Measurements from ENCODE around the gene PAQR5. TPM values are rescaled to one million over a fixed set of nuclear protein-coding genes. Genes with fewer than 3 reads are reported as not detected.
"Not testable (repeated sequence)": the region's sequence is repeated elsewhere in the genome, so short reads cannot be mapped to it uniquely, and the experiment has no call there.

Gene PAQR5
- total RNA-seq, 1 donor from 2014 or later, result not detected

DNA sequence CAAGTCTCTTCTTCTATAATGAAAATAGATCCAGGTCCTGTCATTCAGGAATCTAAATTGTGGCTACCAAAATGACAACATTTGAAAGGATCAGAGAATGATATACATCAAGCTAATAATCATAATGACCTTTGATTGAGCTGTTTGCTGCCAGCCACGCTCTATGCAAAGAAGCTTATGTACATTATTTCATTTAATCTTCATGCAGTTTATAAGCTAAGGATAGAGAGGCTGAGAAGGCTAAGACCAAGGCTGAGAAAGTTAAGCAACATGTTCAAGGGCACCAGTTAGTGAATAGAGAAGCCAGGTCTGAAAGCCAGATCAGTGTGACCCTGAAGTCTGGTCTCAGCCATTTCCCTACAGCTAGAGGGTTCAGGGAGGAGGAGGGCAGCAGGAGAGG is 29.4 kb downstream of the PAQR5 start:
- DNase-seq (ENCODE audit: low spot score), result no peak
- peaks cover 38% of the 10 kb centered on the region for H3K27me3 Mint-ChIP-seq (ENCODE audit: low read depth)
- no peak overlapping the region for H3K4me3 Mint-ChIP-seq (ENCODE audit: low read depth)
- no peaks in the 10 kb centered on the region for H3K36me3 Mint-ChIP-seq (ENCODE audit: low read depth)
- H3K4me1 Mint-ChIP-seq (ENCODE audit: low read depth), result no peaks in the 10 kb centered on the region
- no peaks in the 10 kb centered on the region for H3K9me3 Mint-ChIP-seq
- no peak overlapping the region for H3K27ac Mint-ChIP-seq
- intact Hi-C loops (cut with micrococcal nuclease), result loop anchor here (10.0 kb wide), 1 partner anchor 1167 kb away; no protein-coding TSS in a partner anchor

DNA sequence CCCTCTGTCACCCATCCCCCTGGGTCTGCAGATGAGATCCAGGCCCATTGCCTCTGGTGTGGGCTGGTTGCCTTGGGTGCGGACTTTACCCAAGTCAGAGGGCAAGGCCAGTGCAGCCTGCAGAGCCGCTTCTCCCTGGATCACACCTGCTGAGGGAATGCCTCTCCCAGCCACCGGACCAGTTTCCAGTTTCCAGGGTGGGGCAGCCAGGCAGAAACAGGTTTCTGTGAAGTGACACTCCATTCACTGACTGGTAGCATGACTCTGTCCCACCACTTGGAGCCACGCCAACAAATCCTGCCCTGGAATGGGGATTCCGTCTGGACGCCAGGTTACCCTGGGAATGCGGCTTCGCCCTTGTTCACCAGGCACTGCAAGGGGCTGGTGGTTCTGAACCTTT is 30.0 kb downstream of the PAQR5 start:
- intact Hi-C loops (cut with micrococcal nuclease), result loop anchor here (10.0 kb wide), 1 partner anchor 1166 kb away; no protein-coding TSS in a partner anchor
- H3K4me3 Mint-ChIP-seq (ENCODE audit: low read depth), result no peak overlapping the region
- no peaks in the 10 kb centered on the region for H3K36me3 Mint-ChIP-seq (ENCODE audit: low read depth)
- no peak for DNase-seq (ENCODE audit: low spot score)
- H3K27me3 Mint-ChIP-seq (ENCODE audit: low read depth), result peaks cover 33% of the 10 kb centered on the region
- H3K4me1 Mint-ChIP-seq (ENCODE audit: low read depth), result no peaks in the 10 kb centered on the region
- H3K9me3 Mint-ChIP-seq, result no peaks in the 10 kb centered on the region
- no peak overlapping the region for H3K27ac Mint-ChIP-seq

DNA sequence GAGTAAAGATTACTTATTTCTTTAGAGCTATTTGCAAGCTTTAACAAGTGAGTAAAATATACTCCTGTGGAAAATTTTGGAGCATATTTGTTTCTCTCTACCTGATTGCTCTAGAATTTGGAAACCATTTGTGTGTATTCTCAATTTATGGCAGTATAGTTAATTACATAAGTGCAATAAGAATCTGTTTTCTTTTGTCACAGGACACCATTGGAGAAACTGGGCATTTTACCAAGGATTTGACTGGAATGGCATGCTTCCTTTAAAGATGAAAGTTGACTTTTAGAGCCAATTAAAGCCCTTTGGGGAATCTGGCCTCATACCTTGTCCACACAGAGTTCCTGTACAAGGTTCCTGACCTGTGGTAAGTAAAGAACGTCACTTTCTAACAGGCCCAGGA is 38.4 kb downstream of the PAQR5 start:
- Mint-ChIP-seq H3K27ac (no peak overlapping the region), H3K9me3 (no peaks in the 10 kb centered on the region), H3K4me3 (ENCODE audit: low read depth) (no peak overlapping the region), H3K27me3 (ENCODE audit: low read depth) (peaks cover 7% of the 10 kb centered on the region), H3K4me1 (ENCODE audit: low read depth) (peaks cover 2% of the 10 kb centered on the region), H3K36me3 (ENCODE audit: low read depth) (no peaks in the 10 kb centered on the region)
- DNase-seq (ENCODE audit: low spot score), result no peak
- intact Hi-C loops (cut with micrococcal nuclease), result no loop called here

DNA sequence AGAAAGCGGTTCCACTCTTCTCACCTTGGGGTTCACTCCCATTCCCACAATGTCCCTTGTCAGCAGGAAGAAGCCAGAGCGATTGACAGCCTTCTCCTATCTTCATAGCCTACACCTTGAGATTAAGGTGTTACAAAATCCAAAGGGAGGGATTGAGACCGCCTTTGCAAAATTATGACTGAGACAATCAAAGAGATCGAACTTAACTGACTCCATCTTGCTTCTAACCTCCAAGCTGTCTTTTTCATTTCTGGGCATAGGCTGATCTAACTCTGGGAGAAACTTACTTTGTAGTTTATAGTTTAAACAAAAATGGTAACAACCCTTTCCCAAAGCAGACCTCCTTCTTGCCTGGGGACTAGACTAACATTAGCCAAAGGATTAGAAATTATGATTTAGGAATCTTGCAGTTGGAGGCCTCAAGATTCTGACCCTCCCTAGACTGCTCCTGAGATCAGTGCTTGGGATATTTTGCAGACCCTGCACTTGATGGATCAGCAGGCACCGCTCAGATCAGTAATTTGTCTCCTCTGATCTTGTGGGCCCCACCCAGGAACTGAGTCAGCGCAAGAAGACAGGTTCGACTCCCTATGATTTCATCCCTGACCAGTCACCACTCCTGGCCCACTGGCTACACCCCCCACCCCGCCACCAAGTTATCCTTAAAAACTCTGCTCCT is 40.0 kb downstream of the PAQR5 start:
- H3K27ac Mint-ChIP-seq, result no peak overlapping the region
- H3K4me1 Mint-ChIP-seq (ENCODE audit: low read depth), result peaks cover 2% of the 10 kb centered on the region
- no peaks in the 10 kb centered on the region for H3K36me3 Mint-ChIP-seq (ENCODE audit: low read depth)
- DNase-seq (ENCODE audit: low spot score), result no peak
- peaks cover 4% of the 10 kb centered on the region for H3K27me3 Mint-ChIP-seq (ENCODE audit: low read depth)
- intact Hi-C loops (cut with micrococcal nuclease), result no loop called here
- no peaks in the 10 kb centered on the region for H3K9me3 Mint-ChIP-seq
- H3K4me3 Mint-ChIP-seq (ENCODE audit: low read depth), result no peak overlapping the region

DNA sequence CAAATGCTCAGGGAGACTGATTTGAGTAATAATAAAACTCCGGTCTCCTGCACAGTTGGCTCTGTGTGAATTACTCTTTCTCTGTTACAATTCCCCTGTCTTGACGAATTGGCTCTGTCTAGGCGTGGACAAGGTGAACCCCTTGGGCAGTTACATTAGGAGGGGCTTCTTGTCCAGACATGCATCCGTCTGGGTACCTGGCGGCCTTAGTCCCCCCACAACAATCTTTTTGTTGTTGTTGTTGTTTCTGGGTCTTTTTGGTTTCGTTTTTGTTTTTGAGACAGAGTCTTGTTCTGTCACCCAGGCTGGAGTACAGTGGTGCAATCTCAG is 40.5 kb downstream of the PAQR5 start:
- DNase-seq (ENCODE audit: low spot score); H3K36me3 Mint-ChIP-seq (ENCODE audit: low read depth); intact Hi-C loops (cut with micrococcal nuclease); H3K27ac Mint-ChIP-seq; H3K4me3 Mint-ChIP-seq (ENCODE audit: low read depth); H3K4me1 Mint-ChIP-seq (ENCODE audit: low read depth); H3K9me3 Mint-ChIP-seq; H3K27me3 Mint-ChIP-seq (ENCODE audit: low read depth): not testable (repeated sequence)

DNA sequence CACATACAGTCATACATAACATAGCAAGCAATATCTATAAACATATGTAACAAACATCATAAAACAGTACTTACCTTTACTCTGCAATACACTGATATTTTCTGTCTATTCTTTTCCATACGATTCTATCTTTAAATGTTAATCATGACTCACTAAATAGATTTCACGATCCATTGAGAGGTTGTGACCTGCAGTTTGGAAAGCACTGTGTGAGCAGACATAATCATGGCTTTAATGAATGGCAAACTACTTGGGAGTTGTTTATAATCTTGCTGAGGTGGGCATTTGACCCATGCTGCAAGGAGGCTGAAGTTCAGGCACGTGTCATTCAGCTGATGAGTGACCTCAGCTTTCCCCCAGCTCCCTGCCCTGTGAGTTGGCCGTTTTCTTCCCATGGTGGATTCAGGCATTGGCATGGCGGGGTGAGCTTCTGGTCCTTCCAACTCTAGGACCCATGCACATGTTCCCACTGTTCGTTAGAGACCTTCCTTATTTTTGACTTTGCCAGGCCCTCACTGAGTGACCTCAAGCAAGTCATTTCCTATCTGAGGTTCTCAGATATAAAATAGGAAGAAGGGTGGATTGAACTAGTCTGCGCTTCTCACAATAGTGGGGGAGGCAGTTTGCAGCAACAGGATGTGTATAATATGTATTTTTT is 41.7 kb downstream of the PAQR5 start:
- intact Hi-C loops (cut with micrococcal nuclease), result no loop called here
- Mint-ChIP-seq H3K27me3 (ENCODE audit: low read depth) (peaks cover 7% of the 10 kb centered on the region), H3K4me3 (ENCODE audit: low read depth) (no peak overlapping the region), H3K27ac (no peak overlapping the region), H3K9me3 (no peaks in the 10 kb centered on the region), H3K4me1 (ENCODE audit: low read depth) (peaks cover 2% of the 10 kb centered on the region), H3K36me3 (ENCODE audit: low read depth) (no peaks in the 10 kb centered on the region)
- no peak for DNase-seq (ENCODE audit: low spot score)

DNA sequence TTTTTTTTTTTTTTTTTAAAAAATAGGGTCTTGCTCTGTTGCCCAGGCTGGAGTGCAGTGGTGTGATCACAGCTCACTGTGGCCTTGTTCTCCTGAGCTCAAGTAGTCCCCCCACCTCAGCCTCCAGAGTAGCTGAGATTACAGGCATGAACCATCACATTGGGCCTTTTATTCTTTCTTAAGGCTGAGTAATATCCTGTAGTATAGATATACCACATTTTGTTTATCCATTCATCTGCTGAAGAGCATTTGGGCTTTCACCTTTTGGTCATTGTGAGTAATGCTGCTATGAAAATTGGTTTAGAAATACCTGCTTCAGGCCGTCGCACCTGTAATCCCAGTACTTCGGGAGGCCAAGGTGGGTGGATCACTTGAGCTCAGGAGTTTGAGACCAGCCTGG is 42.6 kb downstream of the PAQR5 start:
- Mint-ChIP-seq H3K9me3 (no peaks in the 10 kb centered on the region), H3K4me3 (ENCODE audit: low read depth) (no peak overlapping the region), H3K36me3 (ENCODE audit: low read depth) (no peaks in the 10 kb centered on the region), H3K27me3 (ENCODE audit: low read depth) (peaks cover 7% of the 10 kb centered on the region), H3K27ac (no peak overlapping the region), H3K4me1 (ENCODE audit: low read depth) (peaks cover 2% of the 10 kb centered on the region)
- intact Hi-C loops (cut with micrococcal nuclease), result no loop called here
- no peak for DNase-seq (ENCODE audit: low spot score)

DNA sequence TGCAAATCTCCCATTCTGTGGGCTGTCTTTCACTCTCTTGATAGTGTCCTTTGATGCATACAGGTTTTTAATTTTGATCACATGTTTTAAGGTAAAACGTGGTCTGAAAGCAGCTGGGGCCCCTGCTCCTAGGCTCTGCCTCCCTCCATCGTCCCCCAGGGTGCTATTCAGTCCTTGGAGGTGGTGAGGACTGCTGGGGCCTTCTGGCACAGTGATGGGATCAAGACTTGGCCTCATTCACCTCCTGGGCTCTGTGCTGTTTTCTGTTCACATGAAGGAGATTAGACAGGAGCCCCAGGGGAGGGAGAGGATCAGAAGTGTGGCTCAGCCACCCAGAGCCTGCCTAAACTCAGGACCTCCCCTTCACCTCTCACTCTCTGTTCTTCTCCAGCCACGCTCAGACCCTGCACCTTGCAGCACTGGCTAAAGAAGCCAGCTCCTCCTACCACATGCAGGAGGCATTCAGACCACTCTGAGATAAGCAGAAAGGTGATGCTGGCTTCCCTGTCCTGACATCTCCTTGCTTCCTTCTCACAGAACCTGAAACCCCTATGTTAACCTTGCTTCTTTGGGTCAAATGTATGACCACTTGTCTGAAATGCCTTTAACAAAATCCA is 43.9 kb downstream of the PAQR5 start:
- H3K4me1 Mint-ChIP-seq (ENCODE audit: low read depth), result peaks cover 2% of the 10 kb centered on the region
- H3K27me3 Mint-ChIP-seq (ENCODE audit: low read depth), result peaks cover 7% of the 10 kb centered on the region
- no peak overlapping the region for H3K4me3 Mint-ChIP-seq (ENCODE audit: low read depth)
- H3K36me3 Mint-ChIP-seq (ENCODE audit: low read depth), result no peaks in the 10 kb centered on the region
- DNase-seq (ENCODE audit: low spot score), result no peak
- H3K9me3 Mint-ChIP-seq, result no peaks in the 10 kb centered on the region
- H3K27ac Mint-ChIP-seq, result no peak overlapping the region
- intact Hi-C loops (cut with micrococcal nuclease), result no loop called here

DNA sequence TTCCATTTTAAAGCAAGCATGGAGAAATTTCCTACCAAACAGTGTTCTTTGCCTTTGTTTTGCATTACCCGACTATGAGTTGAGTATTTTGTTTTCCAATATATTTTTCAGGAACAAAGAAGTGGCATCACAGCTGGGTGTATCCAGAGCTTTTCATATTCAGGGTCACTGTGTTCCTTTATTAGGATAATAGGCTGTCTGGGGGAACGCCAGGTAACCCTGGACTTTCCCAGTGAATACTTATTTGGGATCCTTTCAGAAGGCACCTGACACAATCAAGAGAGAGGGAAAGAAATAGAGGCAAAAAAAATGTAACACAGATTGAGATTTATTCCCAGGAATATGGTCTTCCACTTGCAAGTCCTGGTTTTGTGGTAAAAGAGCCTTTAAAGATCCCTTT is 44.4 kb downstream of the PAQR5 start:
- no peak overlapping the region for H3K4me3 Mint-ChIP-seq (ENCODE audit: low read depth)
- no peaks in the 10 kb centered on the region for H3K9me3 Mint-ChIP-seq
- intact Hi-C loops (cut with micrococcal nuclease), result no loop called here
- peaks cover 7% of the 10 kb centered on the region for H3K27me3 Mint-ChIP-seq (ENCODE audit: low read depth)
- DNase-seq (ENCODE audit: low spot score), result no peak
- H3K36me3 Mint-ChIP-seq (ENCODE audit: low read depth), result no peaks in the 10 kb centered on the region
- H3K4me1 Mint-ChIP-seq (ENCODE audit: low read depth), result peaks cover 2% of the 10 kb centered on the region
- H3K27ac Mint-ChIP-seq, result no peak overlapping the region

DNA sequence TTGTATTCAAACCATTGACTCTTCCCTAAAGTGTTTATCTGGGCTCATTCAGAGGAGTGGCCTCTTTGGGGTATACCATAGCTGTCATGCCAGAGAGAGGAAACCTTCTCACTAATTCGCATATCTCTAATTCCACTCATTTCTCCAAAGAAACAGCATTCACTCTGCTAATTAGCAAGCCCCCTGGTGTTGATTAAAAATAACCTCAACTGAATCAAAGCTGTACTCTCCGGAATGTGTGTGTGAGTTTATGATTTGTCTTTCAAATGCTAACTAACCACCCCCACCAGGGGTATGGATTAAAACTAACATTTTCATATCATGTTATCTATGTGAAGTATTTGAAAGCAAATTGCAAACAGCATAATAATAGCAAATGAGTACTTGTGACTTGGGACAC is 45.5 kb downstream of the PAQR5 start:
- H3K4me3 Mint-ChIP-seq (ENCODE audit: low read depth), result no peak overlapping the region
- H3K4me1 Mint-ChIP-seq (ENCODE audit: low read depth), result peaks cover under 1% of the 10 kb centered on the region
- DNase-seq (ENCODE audit: low spot score), result no peak
- no peak overlapping the region for H3K27ac Mint-ChIP-seq
- H3K27me3 Mint-ChIP-seq (ENCODE audit: low read depth), result peaks cover 7% of the 10 kb centered on the region
- no peaks in the 10 kb centered on the region for H3K9me3 Mint-ChIP-seq
- intact Hi-C loops (cut with micrococcal nuclease), result no loop called here
- no peaks in the 10 kb centered on the region for H3K36me3 Mint-ChIP-seq (ENCODE audit: low read depth)

DNA sequence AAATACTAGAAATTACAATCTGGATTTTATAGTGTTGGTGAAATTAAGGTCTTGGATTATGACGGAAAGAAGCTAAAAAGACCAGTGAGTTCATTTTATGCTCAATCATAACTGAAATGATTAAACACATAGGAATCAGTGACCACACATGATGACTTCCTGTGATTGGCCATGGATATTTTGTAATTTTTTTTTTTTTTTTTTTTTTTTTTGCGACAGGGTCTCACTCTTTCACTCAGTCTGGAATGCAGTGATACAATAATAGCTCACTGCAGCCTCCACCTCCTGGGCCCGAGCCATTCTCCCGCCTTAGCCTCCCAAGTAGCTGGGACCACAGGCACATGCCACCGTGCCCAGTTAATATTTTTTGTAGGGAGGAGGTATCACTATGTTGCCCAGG is 47.4 kb downstream of the PAQR5 start:
- Mint-ChIP-seq H3K4me3 (ENCODE audit: low read depth) (no peak overlapping the region), H3K9me3 (no peaks in the 10 kb centered on the region), H3K27me3 (ENCODE audit: low read depth) (peaks cover 7% of the 10 kb centered on the region), H3K27ac (no peak overlapping the region), H3K36me3 (ENCODE audit: low read depth) (no peaks in the 10 kb centered on the region), H3K4me1 (ENCODE audit: low read depth) (no peaks in the 10 kb centered on the region)
- intact Hi-C loops (cut with micrococcal nuclease), result no loop called here
- no peak for DNase-seq (ENCODE audit: low spot score)

DNA sequence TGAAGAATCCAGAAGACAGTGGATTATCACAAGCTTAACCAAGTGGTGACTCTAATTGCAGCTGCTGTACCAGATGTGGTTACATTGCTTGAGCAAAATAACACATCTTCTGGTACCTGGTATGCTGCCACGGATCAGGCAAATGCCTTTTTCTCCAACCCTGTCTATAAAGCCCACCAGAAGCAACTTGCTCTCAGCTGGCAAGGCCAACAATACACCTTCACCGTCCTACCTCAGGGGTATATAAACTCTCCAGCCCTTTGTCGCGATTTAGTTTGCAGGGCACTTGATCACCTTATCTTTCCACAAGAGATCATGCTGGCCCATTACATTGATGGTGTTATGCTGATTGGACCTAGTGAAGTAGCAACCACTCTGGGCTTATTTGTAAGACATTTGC is 52.6 kb downstream of the PAQR5 start:
- Mint-ChIP-seq H3K4me1 (ENCODE audit: low read depth) (no peaks in the 10 kb centered on the region), H3K27ac (no peak overlapping the region), H3K4me3 (ENCODE audit: low read depth) (no peak overlapping the region), H3K9me3 (no peaks in the 10 kb centered on the region), H3K36me3 (ENCODE audit: low read depth) (no peaks in the 10 kb centered on the region), H3K27me3 (ENCODE audit: low read depth) (peaks cover 4% of the 10 kb centered on the region)
- intact Hi-C loops (cut with micrococcal nuclease), result no loop called here
- DNase-seq (ENCODE audit: low spot score), result no peak

DNA sequence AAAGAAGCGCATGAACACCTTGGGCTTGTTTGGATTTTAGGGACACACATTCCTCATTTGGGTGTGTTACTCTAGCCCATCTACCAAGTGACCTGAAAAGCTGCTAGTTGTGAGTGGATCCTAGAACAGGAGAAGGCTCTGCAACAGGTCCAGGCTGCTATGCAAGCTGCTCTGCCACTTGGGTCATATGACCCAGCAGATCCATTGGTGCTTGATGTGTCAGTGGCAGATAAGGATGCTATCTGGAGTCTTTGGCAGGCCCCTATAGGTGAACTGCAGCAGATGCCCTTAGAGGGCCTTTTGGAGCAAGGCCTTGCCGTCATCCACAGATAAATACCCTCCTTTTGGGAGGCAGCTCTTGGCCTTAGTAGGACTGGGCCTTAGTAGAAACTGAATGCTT is 53.2 kb downstream of the PAQR5 start:
- Mint-ChIP-seq H3K4me3 (ENCODE audit: low read depth) (no peak overlapping the region), H3K27ac (no peak overlapping the region), H3K36me3 (ENCODE audit: low read depth) (no peaks in the 10 kb centered on the region), H3K27me3 (ENCODE audit: low read depth) (peaks cover 6% of the 10 kb centered on the region), H3K9me3 (no peaks in the 10 kb centered on the region), H3K4me1 (ENCODE audit: low read depth) (no peaks in the 10 kb centered on the region)
- intact Hi-C loops (cut with micrococcal nuclease), result no loop called here
- no peak for DNase-seq (ENCODE audit: low spot score)

Data from activated T-helper 2 cell treated with anti-CD3 and anti-CD28 coated beads, Interferon-gamma antibody, Interleukin-2, Interleukin-4, amounts not matched to agents 10 μg/mL and 5 μg/mL and 100 μg/mL, durations not matched to agents 14 hours and 24 hours and 36 hours (primary cell).